GM12878 (cell line): Measurements from ENCODE around the gene PARP4. TPM values are rescaled to one million over a fixed set of nuclear protein-coding genes. Genes with fewer than 3 reads are reported as not detected.

ENCODE experiments used
- ATAC-seq: fragments of 200-7000 bp; cut with Tn5 transposase; 3 replicates; pipeline ENCODE4 v1.9.1; 2020; ENCODE audit warnings: mild to moderate bottlenecking, moderate library complexity
- BruUV-seq: library from RNA; stranded (reverse); fragments of 400-500 nt; replicated peaks from 2 replicates; lab custom pipeline; 2021; lab: Mats Ljungman, UMichigan
- CTCF ChIA-PET: fragments of 300-600 bp; sonication (Branson Sonifier 250); formaldehyde crosslinking; extraction: SDS; loops from one replicate; lab custom pipeline; 2021; ENCODE audit warnings: inconsistent platforms; lab: Yijun Ruan, JAX
- POLR2A ChIA-PET: fragments of 350-600 bp; formaldehyde crosslinking; extraction: SDS; loops from one replicate; lab custom pipeline; 2021; ENCODE audit warnings: inconsistent platforms; lab: Charles Lee
- RAD21 ChIA-PET: fragments of 300-600 bp; sonication (Branson Sonifier 250); formaldehyde crosslinking; loops from one replicate; lab custom pipeline; 2023; ENCODE audit warnings: antibody characterized with exemption; ENCODE audit not compliant: unreplicated experiment; lab: Charles Lee
- SMC1A ChIA-PET: fragments of 300-600 bp; sonication (Branson Sonifier 250); formaldehyde crosslinking; loops from one replicate; lab custom pipeline; 2023; ENCODE audit not compliant: unreplicated experiment, uncharacterized antibody; lab: Charles Lee
- DNase-seq: peaks from one replicate; pipeline ENCODE4 v3.0.0-alpha.2; 2011; ENCODE audit warnings: low read depth, low spot score
- FAIRE-seq: peaks from 3 replicates; lab custom pipeline; 2011; peaks lifted over from hg19 to GRCh38; lab: Jason Lieb, UNC
- H2AFZ ChIP-seq: 2 replicates; pipeline ENCODE4 v1.6.0; 2011; ENCODE audit warnings: low read depth, low read length, control low read depth; ENCODE audit not compliant: control insufficient read depth
- H3K27ac ChIP-seq: 2 replicates; pipeline ENCODE4 v1.5.1; 2011; ENCODE audit warnings: control low read depth; ENCODE audit not compliant: control insufficient read depth, insufficient read depth
- H3K27me3 ChIP-seq, 2 experiments: replicated peaks in 1 of 2; 2 replicates each; pipeline versions ENCODE4 v1.6.0 to v1.6.1; 2011; ENCODE audit warnings: low read length in 1 of 2; ENCODE audit not compliant: control insufficient read depth in 2 of 2, insufficient read depth in 2 of 2
- H3K36me3 ChIP-seq, 2 experiments: 2 replicates each; pipeline ENCODE4 v1.5.1; 2011; ENCODE audit warnings: low read length in 1 of 2; ENCODE audit not compliant: control insufficient read depth in 2 of 2, insufficient read depth in 2 of 2
- H3K4me1 ChIP-seq: 2 replicates; pipeline ENCODE4 v1.6.1; 2011; ENCODE audit warnings: mild to moderate bottlenecking, low read length, moderate library complexity, mixed read lengths; ENCODE audit not compliant: control insufficient read depth, insufficient read depth
- H3K4me2 ChIP-seq: 2 replicates; pipeline ENCODE4 v1.6.0; 2011; ENCODE audit warnings: control low read depth; ENCODE audit not compliant: control insufficient read depth, insufficient read depth
- H3K4me3 ChIP-seq: fragments of 200-600 bp; sonication (generic); 2 replicates; pipeline ENCODE4 v1.5.1; 2016
- H3K79me2 ChIP-seq: 2 replicates; pipeline ENCODE4 v1.6.0; 2011; ENCODE audit warnings: low read length; ENCODE audit not compliant: control insufficient read depth, insufficient read depth
- H3K9ac ChIP-seq: 2 replicates; pipeline ENCODE4 v1.8.0; 2011; ENCODE audit warnings: low read length, control low read depth, mixed read lengths; ENCODE audit not compliant: control insufficient read depth, insufficient read depth
- H3K9me3 ChIP-seq: replicated peaks from 3 replicates; pipeline ENCODE4 v1.5.1; 2011; ENCODE audit warnings: mild to moderate bottlenecking, low read length; ENCODE audit not compliant: control insufficient read depth, insufficient read depth
- H4K20me1 ChIP-seq: 2 replicates; pipeline ENCODE4 v1.6.0; 2011; ENCODE audit not compliant: control insufficient read depth, insufficient read depth
- KDM1A ChIP-seq: fragments of 200-600 bp; sonication (generic); IDR thresholded peaks from 2 replicates; pipeline ENCODE4 v1.6.1; 2016; ENCODE audit warnings: borderline replicate concordance
- NR2C1 ChIP-seq: fragments of 450-650 bp; IDR thresholded peaks from 2 replicates; pipeline ENCODE4 v1.6.1; 2017; ENCODE audit warnings: antibody characterized with exemption, mild to moderate bottlenecking, moderate library complexity
- PML ChIP-seq: IDR thresholded peaks from 2 replicates; pipeline ENCODE4 v1.6.1; 2012; ENCODE audit warnings: low read length, inconsistent platforms
- RBBP5 ChIP-seq: fragments of 200-600 bp; sonication (generic); conservative IDR thresholded peaks from 2 replicates; pipeline ENCODE4 v1.6.1; 2016
- SRF ChIP-seq, 2 experiments: IDR thresholded peaks; 2 replicates each; pipeline ENCODE4 v1.6.1; 2011; ENCODE audit warnings: low read depth in 2 of 2, low read length in 2 of 2, mild to moderate bottlenecking in 1 of 2, moderate library complexity in 1 of 2
- ZNF24 ChIP-seq: fragments of 450-650 bp; IDR thresholded peaks from 2 replicates; pipeline ENCODE4 v1.6.1; 2017; ENCODE audit warnings: antibody characterized with exemption, mild to moderate bottlenecking
- WGBS: methylation state at CpG from one replicate; pipeline ENCODE4 v1.1.6; 2016; ENCODE audit warnings: low lambda C conversion rate; ENCODE audit not compliant: insufficient replicate concordance, insufficient coverage; ENCODE audit errors: missing lambda C conversion rate; 5-methylcytosine and 5-hydroxymethylcytosine counted together
- in situ Hi-C: fragments of 300-500 bp; cut with MboI; formaldehyde crosslinking; loops from 9 replicates; pipeline ENCODE4 v1.14.3; 2018; ENCODE audit warnings: mixed read lengths
- intact Hi-C: fragments of 100-400 bp; cut with micrococcal nuclease; formaldehyde crosslinking; loops from one replicate; pipeline ENCODE4 v1.14.2; 2022; ENCODE audit not compliant: unreplicated experiment
- polyA plus RNA-seq, 11 experiments: library from polyadenylated mRNA; depleted of rRNA in 4 of 11; unstranded in 6 of 11; stranded (reverse) in 5 of 11; fragments of >200 nt; fragmentation: Nextera tagmentation in 4 of 11; fragmentation: Illumina TruSeq in 1 of 11; extraction: Ambion mirVana in 4 of 11; extraction: Trizol in 1 of 11; gene quantifications; 1 replicate in 1 of 11; 2 replicates in 10 of 11; pipeline versions ENCODE4 v1.2.1 to v1.2.3, GENCODE V29; 2011 to 2016; ENCODE audit warnings: inconsistent platforms in 2 of 11, missing spikeins in 2 of 11, low read depth in 1 of 11
- total RNA-seq, 4 experiments: library from RNA; depleted of rRNA in 3 of 4; stranded (reverse); fragments of >200 nt in 3 of 4; fragmentation: Illumina TruSeq in 1 of 4; extraction: Trizol in 1 of 4; gene quantifications; 2 replicates each; pipeline versions ENCODE4 v1.2.1 to v1.2.3, GENCODE V29; 2013 to 2021
- TF ChIP-seq, protein P1 (sequence below): fragments of 450-650 bp; IDR thresholded peaks from 2 replicates; pipeline ENCODE4 v1.6.1; 2017; ENCODE audit warnings: mild to moderate bottlenecking
- TF ChIP-seq, protein P2 (sequence below): IDR thresholded peaks from 2 replicates; pipeline ENCODE4 v1.6.1; 2011; ENCODE audit warnings: low read depth, mild to moderate bottlenecking, low read length, moderate library complexity, borderline replicate concordance; ENCODE audit errors: extremely low read depth
- TF ChIP-seq, protein P3 (sequence below): IDR thresholded peaks from 2 replicates; pipeline ENCODE4 v1.6.1; 2012; ENCODE audit warnings: low read depth, low read length, improper control_type of control experiment
- TF ChIP-seq, protein P4 (sequence below): fragments of 450-650 bp; IDR thresholded peaks from 2 replicates; pipeline ENCODE4 v1.6.1; 2016; ENCODE audit warnings: mild to moderate bottlenecking
- TF ChIP-seq, protein P5 (sequence below), 3 experiments: IDR thresholded peaks in 2 of 3; conservative IDR thresholded peaks in 1 of 3; 2 replicates each; pipeline ENCODE4 v1.5.1; 2011; ENCODE audit warnings: low read depth in 3 of 3, low read length in 3 of 3, mild to moderate bottlenecking in 3 of 3, control low read depth in 2 of 3, moderate library complexity in 2 of 3, inconsistent platforms in 1 of 3, mixed read lengths in 1 of 3; ENCODE audit not compliant: control insufficient read depth in 2 of 3, insufficient read depth in 1 of 3; ENCODE audit errors: extremely low read depth in 1 of 3
- TF ChIP-seq, protein P6 (sequence below): fragments of 450-650 bp; IDR thresholded peaks from 2 replicates; pipeline ENCODE4 v1.6.1; 2017; ENCODE audit warnings: mild to moderate bottlenecking, moderate library complexity

The PARP4 gene
- total and polyA plus RNA-seq, 10 of the 15 experiments (the other 5 are each of a cell fraction or from before 2014, with no cell fraction given), result 12.8 to 52.6 (median 46.1) TPM

DNA sequence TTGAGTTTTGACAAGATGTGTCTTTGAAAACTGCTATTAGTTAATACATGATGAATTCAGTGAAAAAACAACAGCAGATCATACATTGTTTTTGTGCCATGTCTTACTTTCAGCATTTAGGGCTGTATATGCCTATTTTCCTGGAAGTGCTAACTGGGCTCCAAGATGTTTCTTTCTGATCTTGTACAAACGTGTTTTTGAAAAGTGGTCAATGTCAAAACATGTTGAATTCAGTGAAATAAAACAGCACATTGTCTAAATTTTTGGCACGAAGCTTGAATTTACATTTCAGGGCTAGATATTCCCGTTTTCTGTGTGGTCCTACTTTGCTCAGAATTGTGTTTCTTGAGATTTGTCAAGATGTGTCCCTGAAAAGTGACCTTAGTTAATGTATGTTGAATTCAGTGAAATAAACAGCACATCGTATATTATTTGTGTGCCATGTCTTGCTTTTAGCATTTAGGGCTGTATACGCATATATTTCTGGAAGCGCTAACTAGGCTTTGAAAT is 14.7 kb upstream of the PARP4 start (continued):
- TF ChIP-seq ZNF24 (no peak), NR2C1 (no peak)
- TF ChIP-seq, protein P1, sequence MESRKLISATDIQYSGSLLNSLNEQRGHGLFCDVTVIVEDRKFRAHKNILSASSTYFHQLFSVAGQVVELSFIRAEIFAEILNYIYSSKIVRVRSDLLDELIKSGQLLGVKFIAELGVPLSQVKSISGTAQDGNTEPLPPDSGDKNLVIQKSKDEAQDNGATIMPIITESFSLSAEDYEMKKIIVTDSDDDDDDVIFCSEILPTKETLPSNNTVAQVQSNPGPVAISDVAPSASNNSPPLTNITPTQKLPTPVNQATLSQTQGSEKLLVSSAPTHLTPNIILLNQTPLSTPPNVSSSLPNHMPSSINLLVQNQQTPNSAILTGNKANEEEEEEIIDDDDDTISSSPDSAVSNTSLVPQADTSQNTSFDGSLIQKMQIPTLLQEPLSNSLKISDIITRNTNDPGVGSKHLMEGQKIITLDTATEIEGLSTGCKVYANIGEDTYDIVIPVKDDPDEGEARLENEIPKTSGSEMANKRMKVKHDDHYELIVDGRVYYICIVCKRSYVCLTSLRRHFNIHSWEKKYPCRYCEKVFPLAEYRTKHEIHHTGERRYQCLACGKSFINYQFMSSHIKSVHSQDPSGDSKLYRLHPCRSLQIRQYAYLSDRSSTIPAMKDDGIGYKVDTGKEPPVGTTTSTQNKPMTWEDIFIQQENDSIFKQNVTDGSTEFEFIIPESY, result no peak
- TF ChIP-seq, protein P2, sequence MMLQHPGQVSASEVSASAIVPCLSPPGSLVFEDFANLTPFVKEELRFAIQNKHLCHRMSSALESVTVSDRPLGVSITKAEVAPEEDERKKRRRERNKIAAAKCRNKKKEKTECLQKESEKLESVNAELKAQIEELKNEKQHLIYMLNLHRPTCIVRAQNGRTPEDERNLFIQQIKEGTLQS, result no peak

DNA sequence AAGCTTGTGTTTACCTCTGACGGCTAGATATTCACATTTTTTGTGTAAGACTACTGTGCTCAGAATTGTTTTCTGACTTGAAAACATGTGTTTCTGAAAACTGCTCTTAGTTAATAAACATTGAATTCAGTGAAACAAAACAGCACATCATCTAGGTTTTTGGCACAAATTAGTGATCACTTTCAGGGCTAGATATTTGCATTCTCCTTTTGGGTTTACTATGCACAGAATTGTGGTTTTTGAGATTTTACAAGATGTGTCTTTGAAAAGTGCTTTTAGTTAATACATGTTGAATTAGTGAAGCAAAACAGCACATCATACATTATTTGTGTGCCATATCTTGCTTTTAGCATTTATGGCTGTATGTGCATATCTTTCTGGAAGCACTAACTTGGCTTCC is 8.2 kb upstream of the PARP4 start:
- Histone ChIP-seq H3K27me3 (no peaks in the 10 kb centered on the region), H3K4me3 (no peak overlapping the region), H3K9me3 (no peaks in the 10 kb centered on the region), H3K27ac (no peak overlapping the region), H3K9ac (no peak overlapping the region), H2AFZ (no peak overlapping the region), H3K4me1 (peaks cover 4% of the 10 kb centered on the region; the same call in 1 of the 2 replicates), H4K20me1 (no peaks in the 10 kb centered on the region), H3K4me2 (no peak overlapping the region), H3K36me3 (no peaks in the 10 kb centered on the region), H3K79me2 (no peaks in the 10 kb centered on the region)
- SMC1A ChIA-PET, result no interaction called here
- RAD21 ChIA-PET, result interaction anchor here (0.6 kb wide), 1 partner anchor 63 kb away, joined by 3 read pairs; no protein-coding TSS in a partner anchor
- FAIRE-seq, result no peak
- BruUV-seq, result no TSS peak
- CTCF ChIA-PET, result no interaction called here
- intact Hi-C loops (no loop called here), in situ Hi-C loops (no loop called here)
- no peak for ATAC-seq
- WGBS, result 96% methylated on average over 1 of the region's 1 CpG
- DNase-seq, result no peak
- POLR2A ChIA-PET, result interaction anchor here (0.6 kb wide), 1 partner anchor 208 kb away, joined by 4 read pairs; no protein-coding TSS in a partner anchor
- TF ChIP-seq PML (no peak), RBBP5 (no peak), SRF (IDR thresholded peaks at IDR 0.05; ENCODE audit: low read depth in 2 of 2, low read length in 2 of 2) (no peak), KDM1A (no peak)
- TF ChIP-seq, protein P3, sequence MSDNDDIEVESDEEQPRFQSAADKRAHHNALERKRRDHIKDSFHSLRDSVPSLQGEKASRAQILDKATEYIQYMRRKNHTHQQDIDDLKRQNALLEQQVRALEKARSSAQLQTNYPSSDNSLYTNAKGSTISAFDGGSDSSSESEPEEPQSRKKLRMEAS, result no peak
- TF ChIP-seq, protein P4, sequence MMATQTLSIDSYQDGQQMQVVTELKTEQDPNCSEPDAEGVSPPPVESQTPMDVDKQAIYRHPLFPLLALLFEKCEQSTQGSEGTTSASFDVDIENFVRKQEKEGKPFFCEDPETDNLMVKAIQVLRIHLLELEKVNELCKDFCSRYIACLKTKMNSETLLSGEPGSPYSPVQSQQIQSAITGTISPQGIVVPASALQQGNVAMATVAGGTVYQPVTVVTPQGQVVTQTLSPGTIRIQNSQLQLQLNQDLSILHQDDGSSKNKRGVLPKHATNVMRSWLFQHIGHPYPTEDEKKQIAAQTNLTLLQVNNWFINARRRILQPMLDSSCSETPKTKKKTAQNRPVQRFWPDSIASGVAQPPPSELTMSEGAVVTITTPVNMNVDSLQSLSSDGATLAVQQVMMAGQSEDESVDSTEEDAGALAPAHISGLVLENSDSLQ, result no peak
- TF ChIP-seq, protein P5, sequence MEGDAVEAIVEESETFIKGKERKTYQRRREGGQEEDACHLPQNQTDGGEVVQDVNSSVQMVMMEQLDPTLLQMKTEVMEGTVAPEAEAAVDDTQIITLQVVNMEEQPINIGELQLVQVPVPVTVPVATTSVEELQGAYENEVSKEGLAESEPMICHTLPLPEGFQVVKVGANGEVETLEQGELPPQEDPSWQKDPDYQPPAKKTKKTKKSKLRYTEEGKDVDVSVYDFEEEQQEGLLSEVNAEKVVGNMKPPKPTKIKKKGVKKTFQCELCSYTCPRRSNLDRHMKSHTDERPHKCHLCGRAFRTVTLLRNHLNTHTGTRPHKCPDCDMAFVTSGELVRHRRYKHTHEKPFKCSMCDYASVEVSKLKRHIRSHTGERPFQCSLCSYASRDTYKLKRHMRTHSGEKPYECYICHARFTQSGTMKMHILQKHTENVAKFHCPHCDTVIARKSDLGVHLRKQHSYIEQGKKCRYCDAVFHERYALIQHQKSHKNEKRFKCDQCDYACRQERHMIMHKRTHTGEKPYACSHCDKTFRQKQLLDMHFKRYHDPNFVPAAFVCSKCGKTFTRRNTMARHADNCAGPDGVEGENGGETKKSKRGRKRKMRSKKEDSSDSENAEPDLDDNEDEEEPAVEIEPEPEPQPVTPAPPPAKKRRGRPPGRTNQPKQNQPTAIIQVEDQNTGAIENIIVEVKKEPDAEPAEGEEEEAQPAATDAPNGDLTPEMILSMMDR (IDR thresholded peaks at IDR 0.05 in 2 of 3, conservative IDR thresholded peaks at IDR 0.05 in 1 of 3; ENCODE audit: control insufficient read depth in 2 of 3, extremely low read depth in 1 of 3, insufficient read depth in 1 of 3, low read depth in 3 of 3, low read length in 3 of 3), result no peak
- TF ChIP-seq, protein P6, sequence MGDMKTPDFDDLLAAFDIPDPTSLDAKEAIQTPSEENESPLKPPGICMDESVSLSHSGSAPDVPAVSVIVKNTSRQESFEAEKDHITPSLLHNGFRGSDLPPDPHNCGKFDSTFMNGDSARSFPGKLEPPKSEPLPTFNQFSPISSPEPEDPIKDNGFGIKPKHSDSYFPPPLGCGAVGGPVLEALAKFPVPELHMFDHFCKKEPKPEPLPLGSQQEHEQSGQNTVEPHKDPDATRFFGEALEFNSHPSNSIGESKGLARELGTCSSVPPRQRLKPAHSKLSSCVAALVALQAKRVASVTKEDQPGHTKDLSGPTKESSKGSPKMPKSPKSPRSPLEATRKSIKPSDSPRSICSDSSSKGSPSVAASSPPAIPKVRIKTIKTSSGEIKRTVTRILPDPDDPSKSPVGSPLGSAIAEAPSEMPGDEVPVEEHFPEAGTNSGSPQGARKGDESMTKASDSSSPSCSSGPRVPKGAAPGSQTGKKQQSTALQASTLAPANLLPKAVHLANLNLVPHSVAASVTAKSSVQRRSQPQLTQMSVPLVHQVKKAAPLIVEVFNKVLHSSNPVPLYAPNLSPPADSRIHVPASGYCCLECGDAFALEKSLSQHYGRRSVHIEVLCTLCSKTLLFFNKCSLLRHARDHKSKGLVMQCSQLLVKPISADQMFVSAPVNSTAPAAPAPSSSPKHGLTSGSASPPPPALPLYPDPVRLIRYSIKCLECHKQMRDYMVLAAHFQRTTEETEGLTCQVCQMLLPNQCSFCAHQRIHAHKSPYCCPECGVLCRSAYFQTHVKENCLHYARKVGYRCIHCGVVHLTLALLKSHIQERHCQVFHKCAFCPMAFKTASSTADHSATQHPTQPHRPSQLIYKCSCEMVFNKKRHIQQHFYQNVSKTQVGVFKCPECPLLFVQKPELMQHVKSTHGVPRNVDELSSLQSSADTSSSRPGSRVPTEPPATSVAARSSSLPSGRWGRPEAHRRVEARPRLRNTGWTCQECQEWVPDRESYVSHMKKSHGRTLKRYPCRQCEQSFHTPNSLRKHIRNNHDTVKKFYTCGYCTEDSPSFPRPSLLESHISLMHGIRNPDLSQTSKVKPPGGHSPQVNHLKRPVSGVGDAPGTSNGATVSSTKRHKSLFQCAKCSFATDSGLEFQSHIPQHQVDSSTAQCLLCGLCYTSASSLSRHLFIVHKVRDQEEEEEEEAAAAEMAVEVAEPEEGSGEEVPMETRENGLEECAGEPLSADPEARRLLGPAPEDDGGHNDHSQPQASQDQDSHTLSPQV, result no peak
